GM12872 (cell line): ENCODE measurements around the gene KRT16.

Source experiments
- CTCF ChIP-seq: IDR thresholded peaks from 3 replicates; pipeline ENCODE4 v1.5.1; 2011; ENCODE audit warnings: low read depth, mild to moderate bottlenecking, low read length, moderate library complexity; ENCODE audit not compliant: insufficient read depth

The KRT16 gene

GRCh38 chr17:41592601-41593305, 19.8 kb downstream of the KRT16 start:
- TF ChIP-seq CTCF, result no peak

GRCh38 chr17:41589301-41589700, 23.3 kb downstream of the KRT16 start:
- no peak for TF ChIP-seq CTCF

GRCh38 chr17:41588126-41588810, 24.3 kb downstream of the KRT16 start:
- no peak for TF ChIP-seq CTCF

- no peak for TF ChIP-seq CTCF
Observed at GRCh38 chr17:41586863-41587495, 25.6 kb downstream of the KRT16 start, which contains the start of gene KRT14. TSS of gene KRT14 (minus strand) at chr17:41586895. CDS start at chr17:41586834, 61 bp downstream.

GRCh38 chr17:41585301-41586056, 27.1 kb downstream of the KRT16 start:
- no peak for TF ChIP-seq CTCF

- TF ChIP-seq CTCF, result no peak
Observed at GRCh38 chr17:41583137-41584127, 29.1 kb downstream of the KRT16 start.
